Retinal pigment epithelial cell (primary cell): ENCODE measurements around the gene MTPN.

ENCODE experiments used
- DNase-seq: peaks from one replicate; pipeline ENCODE4 v3.0.0-alpha.2; 2010; ENCODE audit warnings: low read depth
- H3K4me3 ChIP-seq: 2 replicates; pipeline ENCODE4 v1.5.1; 2011; ENCODE audit warnings: mild to moderate bottlenecking, low read length, control low read depth, moderate library complexity
- TF ChIP-seq, protein P1 (sequence below): conservative IDR thresholded peaks from 2 replicates; pipeline ENCODE4 v1.5.1; 2011; ENCODE audit warnings: low read depth, low read length, control low read depth, inconsistent platforms

Gene MTPN

DNA sequence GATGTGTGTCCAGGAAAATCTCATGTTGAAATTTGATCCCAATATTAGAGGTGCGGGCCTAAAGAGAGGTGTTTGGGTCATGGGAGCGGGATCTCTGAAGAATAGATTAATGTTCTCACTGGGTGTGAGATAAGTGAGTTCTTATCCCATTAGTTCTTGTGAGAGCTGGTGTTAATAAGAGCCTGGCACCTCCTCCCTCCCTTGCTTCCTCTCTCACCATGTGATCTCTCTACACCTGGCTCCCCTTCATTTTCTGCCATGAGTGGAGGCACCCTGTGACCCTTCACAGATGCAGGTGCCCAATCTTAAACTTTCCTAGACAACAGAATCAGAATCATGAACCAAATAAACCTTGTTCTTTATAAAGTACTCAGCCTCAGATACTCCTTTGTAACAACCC lies 19.5 kb downstream of the MTPN start:
- no peak for DNase-seq
- TF ChIP-seq, protein P1, sequence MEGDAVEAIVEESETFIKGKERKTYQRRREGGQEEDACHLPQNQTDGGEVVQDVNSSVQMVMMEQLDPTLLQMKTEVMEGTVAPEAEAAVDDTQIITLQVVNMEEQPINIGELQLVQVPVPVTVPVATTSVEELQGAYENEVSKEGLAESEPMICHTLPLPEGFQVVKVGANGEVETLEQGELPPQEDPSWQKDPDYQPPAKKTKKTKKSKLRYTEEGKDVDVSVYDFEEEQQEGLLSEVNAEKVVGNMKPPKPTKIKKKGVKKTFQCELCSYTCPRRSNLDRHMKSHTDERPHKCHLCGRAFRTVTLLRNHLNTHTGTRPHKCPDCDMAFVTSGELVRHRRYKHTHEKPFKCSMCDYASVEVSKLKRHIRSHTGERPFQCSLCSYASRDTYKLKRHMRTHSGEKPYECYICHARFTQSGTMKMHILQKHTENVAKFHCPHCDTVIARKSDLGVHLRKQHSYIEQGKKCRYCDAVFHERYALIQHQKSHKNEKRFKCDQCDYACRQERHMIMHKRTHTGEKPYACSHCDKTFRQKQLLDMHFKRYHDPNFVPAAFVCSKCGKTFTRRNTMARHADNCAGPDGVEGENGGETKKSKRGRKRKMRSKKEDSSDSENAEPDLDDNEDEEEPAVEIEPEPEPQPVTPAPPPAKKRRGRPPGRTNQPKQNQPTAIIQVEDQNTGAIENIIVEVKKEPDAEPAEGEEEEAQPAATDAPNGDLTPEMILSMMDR: no peak
- H3K4me3 ChIP-seq: no peak overlapping the region

DNA sequence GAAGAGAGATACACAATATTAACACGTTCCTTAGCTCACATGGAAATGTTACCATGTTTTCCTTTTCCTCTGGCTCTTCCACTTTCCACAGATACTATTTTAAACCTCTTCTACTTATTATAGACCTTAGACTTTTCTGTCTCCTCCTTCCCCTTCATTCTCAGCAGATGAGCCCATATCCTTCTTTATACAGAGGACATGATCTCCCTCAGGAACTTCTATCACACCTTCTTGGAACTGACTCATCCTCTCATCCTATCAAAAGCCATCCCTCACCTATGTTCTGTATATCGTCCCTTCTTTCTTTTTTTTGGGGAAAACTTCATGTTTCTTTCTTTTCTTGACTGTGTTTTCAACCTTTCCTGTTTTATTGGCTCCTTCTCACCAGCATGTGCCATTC lies 20.8 kb downstream of the MTPN start:
- no peak overlapping the region for H3K4me3 ChIP-seq
- TF ChIP-seq, protein P1: no peak
- DNase-seq: no peak

DNA sequence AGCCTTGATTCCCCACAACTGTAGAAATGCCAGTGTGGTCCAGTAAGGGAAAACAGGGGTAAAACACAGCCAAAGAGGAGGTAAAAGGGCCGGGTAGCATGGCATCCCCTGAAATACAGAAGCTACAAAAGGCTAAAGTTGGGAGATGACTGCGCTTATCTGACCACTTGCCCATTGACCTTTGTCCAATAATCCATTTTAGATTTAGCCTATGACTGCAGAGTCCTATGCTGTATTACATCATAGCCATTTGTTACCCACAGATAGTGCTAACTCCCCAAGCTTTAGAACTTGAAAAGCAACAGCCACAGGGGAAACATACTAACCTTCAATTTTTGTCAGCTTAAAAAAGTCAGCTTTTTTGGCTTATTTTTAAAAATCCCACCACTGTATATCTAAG lies 26.2 kb downstream of the MTPN start:
- no peak overlapping the region for H3K4me3 ChIP-seq
- TF ChIP-seq, protein P1: no peak
- DNase-seq: no peak

DNA sequence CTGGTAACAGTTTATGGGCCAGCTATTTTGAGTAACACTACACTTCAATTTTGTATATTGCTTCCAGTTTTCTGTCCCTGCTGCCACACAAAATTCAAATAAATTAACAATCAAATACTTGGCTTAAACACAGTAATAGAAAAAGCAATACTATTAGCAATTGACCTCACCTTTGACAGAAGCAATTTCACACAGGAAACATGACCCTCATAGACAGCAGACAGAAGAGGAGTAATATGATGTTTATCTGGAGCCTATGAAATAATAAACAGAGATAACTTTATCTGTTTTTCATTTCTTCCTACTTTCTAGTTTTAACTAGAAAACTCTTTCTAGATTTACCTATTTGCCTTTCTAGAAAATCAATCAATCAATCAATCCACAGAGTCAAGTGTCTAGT lies 26.7 kb downstream of the MTPN start:
- no peak overlapping the region for H3K4me3 ChIP-seq
- no peak for DNase-seq
- TF ChIP-seq, protein P1: no peak

DNA sequence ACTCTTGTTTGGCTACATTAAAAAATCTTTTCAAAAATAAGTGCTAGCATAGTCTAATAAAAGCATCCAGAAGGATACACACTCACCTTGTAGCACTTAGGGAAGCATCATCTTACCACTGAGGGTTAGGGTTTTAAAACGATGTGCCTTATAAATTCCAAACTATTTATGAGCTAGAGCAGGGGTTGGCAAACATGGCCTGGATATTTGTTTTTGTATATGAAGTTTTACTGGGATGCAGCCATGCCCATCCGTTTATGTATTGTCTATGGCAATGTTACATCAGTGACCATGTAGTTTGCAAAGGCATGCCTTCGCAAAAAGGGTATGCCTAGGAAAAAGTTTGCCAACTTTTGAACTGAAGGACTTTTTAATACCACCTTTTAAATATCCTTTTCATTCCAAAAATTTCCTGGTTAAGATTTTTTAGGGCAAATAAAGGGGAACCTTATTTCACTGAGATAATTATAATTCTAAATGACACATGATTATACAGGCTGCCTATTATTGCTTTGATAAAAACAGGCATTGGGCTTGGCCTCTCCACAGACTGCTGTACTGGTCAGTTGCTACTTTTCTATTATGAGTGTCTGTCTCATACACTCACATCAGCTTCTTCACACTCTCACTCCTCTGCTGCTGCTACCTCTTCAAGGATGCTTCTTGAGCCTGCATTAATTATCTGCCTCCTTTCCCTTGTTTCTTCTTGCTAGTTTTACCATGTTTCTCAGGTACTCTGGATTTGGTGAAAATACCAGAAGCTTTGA lies 30.7 kb downstream of the MTPN start:
- H3K4me3 ChIP-seq: no peak overlapping the region
- TF ChIP-seq, protein P1: no peak
- DNase-seq: no peak

DNA sequence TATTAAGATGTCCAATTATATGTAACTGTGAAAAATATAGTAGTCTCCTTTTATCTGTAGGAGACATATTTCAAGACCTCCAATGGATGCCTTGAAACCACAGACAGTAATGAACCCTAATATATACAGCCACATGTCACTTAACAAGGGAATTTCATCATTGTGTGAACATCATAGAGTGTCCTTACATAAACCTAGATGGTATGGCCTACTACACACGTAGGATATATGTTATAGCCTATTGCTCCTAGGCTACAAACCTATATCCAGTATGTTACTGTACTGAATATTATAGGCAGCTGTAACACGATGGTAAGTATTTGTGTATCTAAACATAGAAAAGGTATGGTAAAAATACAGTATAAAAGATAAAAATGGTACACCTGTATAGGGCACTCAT lies 32.4 kb downstream of the MTPN start:
- DNase-seq: no peak
- TF ChIP-seq, protein P1: no peak
- H3K4me3 ChIP-seq: no peak overlapping the region

DNA sequence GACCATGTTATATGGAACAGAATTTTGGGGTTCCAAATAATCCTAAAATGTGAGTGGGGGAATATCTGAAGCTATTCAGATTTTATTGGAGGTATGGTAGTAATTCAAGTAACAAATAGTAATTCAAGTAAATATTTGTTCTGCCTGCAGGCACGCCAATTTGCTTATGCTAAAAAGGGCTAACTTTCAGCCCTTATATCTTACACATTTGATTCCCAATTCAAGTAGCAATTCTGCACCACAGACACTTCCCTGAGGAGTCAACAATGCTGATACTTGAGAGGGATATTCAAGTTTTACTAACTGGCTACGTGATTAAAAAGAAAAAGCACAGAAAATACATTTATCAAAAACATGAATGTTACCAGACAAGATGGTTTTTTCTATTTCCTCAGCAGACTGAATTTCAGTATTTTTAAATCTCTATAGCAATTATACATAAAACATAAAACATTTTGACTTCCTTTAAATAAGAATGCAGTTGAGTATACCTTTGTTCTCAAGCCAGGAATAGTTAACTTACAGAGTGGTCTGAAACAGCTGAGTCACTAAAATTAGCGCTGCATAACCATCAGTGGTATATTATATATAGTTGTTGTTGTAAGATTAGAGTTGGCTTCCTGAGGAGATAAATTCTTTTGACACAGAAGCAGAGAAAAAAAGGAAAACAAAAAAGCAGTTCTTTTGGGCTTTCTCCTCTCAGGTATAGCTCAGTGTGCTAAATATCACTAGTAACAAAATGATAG lies 33.9 kb downstream of the MTPN start:
- TF ChIP-seq, protein P1: no peak
- H3K4me3 ChIP-seq: no peak overlapping the region
- DNase-seq: no peak
